ENCODE data around the gene C22orf23. TPM values are rescaled to one million over a fixed set of nuclear protein-coding genes. Genes with fewer than 3 reads are reported as not detected.

Gene C22orf23
- total and polyA plus RNA-seq, 2 donors (not counting 1 experiment from before 2014, with no cell fraction given), result not detected

DNA sequence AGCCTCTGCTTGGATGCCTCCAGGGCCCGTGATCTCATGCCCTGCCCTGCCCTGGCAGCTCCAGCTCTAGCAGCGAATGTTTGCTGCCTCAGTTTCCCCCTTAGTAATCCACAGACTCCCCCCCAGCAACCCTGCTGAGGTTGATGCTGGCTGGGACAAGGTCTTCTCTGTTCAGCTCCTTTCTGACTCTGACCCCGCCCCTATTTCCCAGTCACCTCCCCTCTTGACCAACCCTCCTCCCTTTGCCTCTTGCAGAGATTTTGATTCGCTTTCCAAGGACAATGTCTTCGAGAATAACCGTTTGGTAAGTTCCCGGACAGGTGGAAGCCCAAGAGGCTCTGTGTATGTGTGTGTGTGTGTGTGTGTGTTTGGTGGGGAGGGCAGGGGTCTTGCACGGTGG, 41.7 kb downstream of the C22orf23 start:
- TF ChIP-seq, protein P1, sequence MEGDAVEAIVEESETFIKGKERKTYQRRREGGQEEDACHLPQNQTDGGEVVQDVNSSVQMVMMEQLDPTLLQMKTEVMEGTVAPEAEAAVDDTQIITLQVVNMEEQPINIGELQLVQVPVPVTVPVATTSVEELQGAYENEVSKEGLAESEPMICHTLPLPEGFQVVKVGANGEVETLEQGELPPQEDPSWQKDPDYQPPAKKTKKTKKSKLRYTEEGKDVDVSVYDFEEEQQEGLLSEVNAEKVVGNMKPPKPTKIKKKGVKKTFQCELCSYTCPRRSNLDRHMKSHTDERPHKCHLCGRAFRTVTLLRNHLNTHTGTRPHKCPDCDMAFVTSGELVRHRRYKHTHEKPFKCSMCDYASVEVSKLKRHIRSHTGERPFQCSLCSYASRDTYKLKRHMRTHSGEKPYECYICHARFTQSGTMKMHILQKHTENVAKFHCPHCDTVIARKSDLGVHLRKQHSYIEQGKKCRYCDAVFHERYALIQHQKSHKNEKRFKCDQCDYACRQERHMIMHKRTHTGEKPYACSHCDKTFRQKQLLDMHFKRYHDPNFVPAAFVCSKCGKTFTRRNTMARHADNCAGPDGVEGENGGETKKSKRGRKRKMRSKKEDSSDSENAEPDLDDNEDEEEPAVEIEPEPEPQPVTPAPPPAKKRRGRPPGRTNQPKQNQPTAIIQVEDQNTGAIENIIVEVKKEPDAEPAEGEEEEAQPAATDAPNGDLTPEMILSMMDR (IDR thresholded peaks at IDR 0.05), result no peak
- TF ChIP-seq EZH2 (IDR thresholded peaks at IDR 0.05; ENCODE audit: borderline replicate concordance, insufficient read depth, low read depth, low read length, poor library complexity, severe bottlenecking), result no peak
- Histone ChIP-seq H3K4me2 (replicated peaks; ENCODE audit: low read depth, low read length, poor library complexity, severe bottlenecking) (no peak overlapping the region), H3K4me3 (ENCODE audit: control extremely low read depth in 1 of 5, extremely low read depth in 1 of 5, insufficient read depth in 1 of 5, low read depth in 2 of 5, low read length in 4 of 5) (no peak overlapping the region), H3K36me3 (replicated peaks in 1 of 2; ENCODE audit: control extremely low read depth in 1 of 2, control insufficient read depth in 1 of 2, extremely low read depth in 1 of 2, insufficient read depth in 2 of 2, low read length in 1 of 2) (peaks cover 0 to 15% of the 10 kb centered on the region in 2 experiments), H3K4me1 (ENCODE audit: control insufficient read depth in 2 of 2, insufficient read depth in 2 of 2, low read length in 2 of 2) (peaks cover 6 to 9% of the 10 kb centered on the region in 2 donors), H3K79me2 (ENCODE audit: control insufficient read depth, insufficient read depth, low read length) (peaks cover 3% of the 10 kb centered on the region), H3K9ac (ENCODE audit: low read length) (no peak overlapping the region), H4K20me1 (ENCODE audit: control insufficient read depth, insufficient read depth, low read length, poor library complexity, severe bottlenecking) (peaks cover 7% of the 10 kb centered on the region), H3K27me3 (replicated peaks in 1 of 4; ENCODE audit: control extremely low read depth in 1 of 4, control insufficient read depth in 3 of 4, insufficient read depth in 4 of 4, low read length in 3 of 4) (no peaks in the 10 kb centered on the region), H3K27ac (ENCODE audit: low read length in 2 of 2) (no peak overlapping the region), H2AFZ (ENCODE audit: insufficient read depth, low read depth, low read length, poor library complexity, severe bottlenecking) (no peak overlapping the region), H3K9me3 (ENCODE audit: control extremely low read depth in 1 of 3, control insufficient read depth in 2 of 3, insufficient read depth in 1 of 3, low read length in 2 of 3) (no peaks in the 10 kb centered on the region)
- H3K4me1 Mint-ChIP-seq, result peaks cover 18% of the 10 kb centered on the region
- intact Hi-C loops (cut with micrococcal nuclease), result no loop called here
- H3K9me3 Mint-ChIP-seq (ENCODE audit: insufficient read depth), result no peaks in the 10 kb centered on the region
- no peak for ATAC-seq (ENCODE audit: low read depth)
- ChIA-PET POLR2A (no interaction called here), CTCF (no interaction called here)
- DNase-seq, result no peak
- H3K27ac Mint-ChIP-seq, result no peak overlapping the region
- H3K27me3 Mint-ChIP-seq, result no peaks in the 10 kb centered on the region
- no peak overlapping the region for H3K4me3 Mint-ChIP-seq
- WGBS (ENCODE audit: insufficient coverage), result 100% methylated on average over 2 of the region's 8 CpGs

DNA sequence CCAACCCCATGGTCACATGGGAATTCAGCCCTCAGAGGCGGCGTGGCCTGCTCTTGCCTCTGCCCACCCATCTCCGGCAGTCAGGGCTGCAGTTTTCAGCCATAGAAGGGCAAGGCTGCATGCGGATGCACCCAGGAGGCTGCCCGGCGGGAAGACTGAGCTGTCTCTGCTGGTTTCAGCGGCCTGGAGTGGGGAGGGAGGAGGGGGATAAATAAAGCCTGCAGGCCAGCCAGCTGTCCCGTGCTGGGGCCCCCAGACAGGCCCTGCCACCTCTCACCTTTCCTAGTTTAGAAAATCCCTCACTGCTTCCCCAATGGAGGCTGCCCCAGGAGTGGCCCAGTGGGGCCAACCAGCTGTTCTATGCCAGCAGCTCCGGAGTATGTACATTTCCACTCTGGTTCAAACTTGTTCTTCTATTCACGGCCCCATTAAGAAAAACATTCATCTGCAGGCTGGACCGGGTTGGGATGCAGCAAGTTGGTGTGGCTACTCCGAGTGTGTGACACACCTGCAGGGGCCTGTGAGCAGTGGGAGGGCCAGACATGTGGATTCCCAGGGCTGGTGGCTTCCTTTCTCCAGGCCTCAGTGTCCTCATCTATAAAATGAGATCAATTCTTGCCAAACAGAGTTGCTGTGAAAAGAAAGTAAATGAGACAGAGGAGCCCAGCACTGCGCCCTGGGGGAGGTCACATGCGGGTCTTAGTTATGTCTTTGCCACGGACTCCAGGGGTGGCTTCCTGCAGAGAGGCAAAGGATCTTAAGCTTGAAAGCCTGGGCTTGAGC, 42.3 kb downstream of the C22orf23 start:
- no peak for DNase-seq
- Mint-ChIP-seq H3K27ac (no peak overlapping the region), H3K27me3 (no peaks in the 10 kb centered on the region), H3K4me3 (no peak overlapping the region), H3K9me3 (ENCODE audit: insufficient read depth) (no peaks in the 10 kb centered on the region), H3K4me1 (peaks cover 19% of the 10 kb centered on the region)
- TF ChIP-seq EZH2 (IDR thresholded peaks at IDR 0.05; ENCODE audit: borderline replicate concordance, insufficient read depth, low read depth, low read length, poor library complexity, severe bottlenecking), result no peak
- TF ChIP-seq, protein P1 (IDR thresholded peaks at IDR 0.05), result no peak
- ChIA-PET CTCF (no interaction called here), POLR2A (no interaction called here)
- intact Hi-C loops (cut with micrococcal nuclease), result no loop called here
- H3K27me3 ChIP-seq (replicated peaks in 1 of 4; ENCODE audit: control extremely low read depth in 1 of 4, control insufficient read depth in 3 of 4, insufficient read depth in 4 of 4, low read length in 3 of 4), result no peaks in the 10 kb centered on the region
- H3K4me2 ChIP-seq (replicated peaks; ENCODE audit: low read depth, low read length, poor library complexity, severe bottlenecking), result no peak overlapping the region
- peaks cover 0 to 10% of the 10 kb centered on the region in 2 experiments for H3K36me3 ChIP-seq (replicated peaks in 1 of 2; ENCODE audit: control extremely low read depth in 1 of 2, control insufficient read depth in 1 of 2, extremely low read depth in 1 of 2, insufficient read depth in 2 of 2, low read length in 1 of 2)
- whole genome bisulfite sequencing (ENCODE audit: insufficient coverage), result 94% methylated on average over 12 of the region's 15 CpGs
- no peak overlapping the region for H3K4me3 ChIP-seq (ENCODE audit: control extremely low read depth in 1 of 5, extremely low read depth in 1 of 5, insufficient read depth in 1 of 5, low read depth in 2 of 5, low read length in 4 of 5)
- no peaks in the 10 kb centered on the region for H3K9me3 ChIP-seq (ENCODE audit: control extremely low read depth in 1 of 3, control insufficient read depth in 2 of 3, insufficient read depth in 1 of 3, low read length in 2 of 3)
- H4K20me1 ChIP-seq (ENCODE audit: control insufficient read depth, insufficient read depth, low read length, poor library complexity, severe bottlenecking), result peaks cover 7% of the 10 kb centered on the region
- no peak overlapping the region for H2AFZ ChIP-seq (ENCODE audit: insufficient read depth, low read depth, low read length, poor library complexity, severe bottlenecking)
- no peak overlapping the region for H3K9ac ChIP-seq (ENCODE audit: low read length)
- peaks cover 6 to 10% of the 10 kb centered on the region in 2 donors for H3K4me1 ChIP-seq (ENCODE audit: control insufficient read depth in 2 of 2, insufficient read depth in 2 of 2, low read length in 2 of 2)
- ATAC-seq (ENCODE audit: low read depth), result no peak
- no peak overlapping the region for H3K27ac ChIP-seq (ENCODE audit: low read length in 2 of 2)
- H3K79me2 ChIP-seq (ENCODE audit: control insufficient read depth, insufficient read depth, low read length), result peaks cover 3% of the 10 kb centered on the region

Data from B cell (primary cell).